Neural progenitor cell (in vitro differentiated cells): ENCODE results near the gene PLA2G4D. TPM values are rescaled to one million over a fixed set of nuclear protein-coding genes. Genes with fewer than 3 reads are reported as not detected.
A peak's percentile ranks its signal among the peaks of the same experiment; 100 is the strongest.

Experiments used
- DNase-seq: peaks from one replicate; pipeline ENCODE4 v3.0.0-alpha.2; 2016; ENCODE audit warnings: low spot score
- H2AFZ ChIP-seq: fragments of 200-600 bp; sonication (generic); replicated peaks from 2 replicates; pipeline ENCODE4 v1.6.1; 2016; ENCODE audit warnings: antibody characterized with exemption
- H3F3A ChIP-seq: fragments of 200-600 bp; sonication (generic); 2 replicates; pipeline ENCODE4 v1.6.1; 2016; ENCODE audit warnings: antibody characterized with exemption, low read depth
- H3K27ac ChIP-seq: fragments of 200-600 bp; sonication (generic); 2 replicates; pipeline ENCODE4 v1.5.1; 2016; ENCODE audit warnings: mild to moderate bottlenecking
- H3K27me3 ChIP-seq: fragments of 200-600 bp; sonication (generic); 2 replicates; pipeline ENCODE4 v1.6.1; 2016; ENCODE audit warnings: mild to moderate bottlenecking, moderate library complexity
- H3K36me3 ChIP-seq: fragments of 200-600 bp; sonication (generic); 2 replicates; pipeline ENCODE4 v1.5.1; 2016
- H3K4me1 ChIP-seq: fragments of 200-600 bp; sonication (generic); 2 replicates; pipeline ENCODE4 v1.6.1; 2016; ENCODE audit warnings: mixed run types
- H3K4me2 ChIP-seq: fragments of 200-600 bp; sonication (generic); 2 replicates; pipeline ENCODE4 v1.6.1; 2016
- H3K4me3 ChIP-seq: fragments of 200-600 bp; sonication (generic); 2 replicates; pipeline ENCODE4 v1.5.1; 2016
- H3K79me2 ChIP-seq: fragments of 200-600 bp; sonication (generic); 2 replicates; pipeline ENCODE4 v1.6.1; 2016; ENCODE audit warnings: low read depth
- H3K9ac ChIP-seq: fragments of 200-600 bp; sonication (generic); 2 replicates; pipeline ENCODE4 v1.6.1; 2016
- H3K9me3 ChIP-seq: fragments of 200-600 bp; sonication (generic); 2 replicates; pipeline ENCODE4 v1.5.1; 2016; ENCODE audit warnings: low read depth
- H4K20me1 ChIP-seq: fragments of 200-600 bp; sonication (generic); 2 replicates; pipeline ENCODE4 v1.6.1; 2016; ENCODE audit warnings: low read depth
- H3K27ac Mint-ChIP-seq: 3 replicates; pipeline ENCODE4 v1.8.0; 2021; ENCODE audit warnings: mixed read lengths
- H3K27me3 Mint-ChIP-seq: 2 replicates; pipeline ENCODE4 v1.8.0; 2022; ENCODE audit warnings: low read depth, mild to moderate bottlenecking, inconsistent platforms, moderate library complexity, mixed read lengths; ENCODE audit not compliant: insufficient read depth
- H3K36me3 Mint-ChIP-seq: 3 replicates; pipeline ENCODE4 v1.8.0; 2021; ENCODE audit warnings: mixed read lengths
- H3K4me1 Mint-ChIP-seq: 3 replicates; pipeline ENCODE4 v1.8.0; 2021; ENCODE audit warnings: mixed read lengths
- H3K4me3 Mint-ChIP-seq: 3 replicates; pipeline ENCODE4 v1.8.0; 2021; ENCODE audit warnings: mild to moderate bottlenecking, moderate library complexity, mixed read lengths
- H3K9me3 Mint-ChIP-seq: 3 replicates; pipeline ENCODE4 v1.8.0; 2020; ENCODE audit warnings: mixed read lengths
- EZH2 ChIP-seq: fragments of 200-600 bp; sonication (generic); IDR thresholded peaks from 2 replicates; pipeline ENCODE4 v1.6.1; 2017; ENCODE audit warnings: antibody characterized with exemption, mild to moderate bottlenecking, moderate library complexity
- EZH2phosphoT487 ChIP-seq: fragments of 200-600 bp; sonication (generic); IDR thresholded peaks from 2 replicates; pipeline ENCODE4 v1.6.1; 2017; ENCODE audit warnings: antibody characterized with exemption
- total RNA-seq: library from RNA; depleted of rRNA; stranded (reverse); fragments of >200 nt; gene quantifications from 2 replicates; pipeline ENCODE4 v1.2.3, GENCODE V29; 2015; ENCODE audit warnings: low replicate concordance
- TF ChIP-seq, protein P1 (sequence below): fragments of 200-600 bp; sonication (generic); IDR thresholded peaks from 2 replicates; pipeline ENCODE4 v1.5.1; 2017; ENCODE audit warnings: antibody characterized with exemption, mild to moderate bottlenecking

PLA2G4D gene
- total RNA-seq, 1 donor from 2014 or later: not detected

DNA sequence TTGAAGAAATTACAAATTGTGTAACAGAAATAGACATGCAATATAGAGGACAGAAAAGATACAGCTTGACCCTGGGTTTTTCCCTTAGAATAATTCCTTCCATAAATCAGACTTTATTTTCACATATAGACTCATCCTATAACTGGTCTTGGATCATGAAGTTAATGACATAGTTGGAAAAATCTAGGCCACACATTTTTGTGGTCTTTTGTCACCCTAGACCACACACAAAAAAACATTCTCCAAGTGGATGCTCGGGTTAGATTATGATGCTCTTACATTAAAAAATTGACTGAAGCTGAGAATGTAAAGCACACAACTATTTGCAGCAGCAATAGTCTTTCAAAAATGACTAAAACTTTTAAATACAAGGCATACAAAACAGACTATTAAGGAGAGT is 7.5 kb upstream of the PLA2G4D start:
- no peak for DNase-seq
- H3K27me3 ChIP-seq: no peaks in the 10 kb centered on the region
- H3K27ac ChIP-seq: no peak overlapping the region
- H3K4me2 ChIP-seq: no peak overlapping the region
- no peaks in the 10 kb centered on the region for H4K20me1 ChIP-seq
- H3K4me1 Mint-ChIP-seq: peaks cover 4% of the 10 kb centered on the region
- no peak for TF ChIP-seq EZH2phosphoT487
- TF ChIP-seq EZH2: no peak
- H3K9me3 Mint-ChIP-seq: no peaks in the 10 kb centered on the region
- no peaks in the 10 kb centered on the region for H3K36me3 ChIP-seq
- H3K9me3 ChIP-seq: no peaks in the 10 kb centered on the region
- no peak overlapping the region for H2AFZ ChIP-seq
- H3K27ac Mint-ChIP-seq: no peak overlapping the region
- no peak overlapping the region for H3K4me3 ChIP-seq
- no peak overlapping the region for H3K4me3 Mint-ChIP-seq
- no peaks in the 10 kb centered on the region for H3F3A ChIP-seq
- H3K9ac ChIP-seq: no peak overlapping the region
- H3K27me3 Mint-ChIP-seq: peaks cover 2% of the 10 kb centered on the region
- no peaks in the 10 kb centered on the region for H3K79me2 ChIP-seq
- no peaks in the 10 kb centered on the region for H3K4me1 ChIP-seq
- no peaks in the 10 kb centered on the region for H3K36me3 Mint-ChIP-seq

GRCh38 chr15:42100021-42100800 is 5.8 kb upstream of the PLA2G4D start:
- no peak for TF ChIP-seq EZH2
- TF ChIP-seq, protein P1, sequence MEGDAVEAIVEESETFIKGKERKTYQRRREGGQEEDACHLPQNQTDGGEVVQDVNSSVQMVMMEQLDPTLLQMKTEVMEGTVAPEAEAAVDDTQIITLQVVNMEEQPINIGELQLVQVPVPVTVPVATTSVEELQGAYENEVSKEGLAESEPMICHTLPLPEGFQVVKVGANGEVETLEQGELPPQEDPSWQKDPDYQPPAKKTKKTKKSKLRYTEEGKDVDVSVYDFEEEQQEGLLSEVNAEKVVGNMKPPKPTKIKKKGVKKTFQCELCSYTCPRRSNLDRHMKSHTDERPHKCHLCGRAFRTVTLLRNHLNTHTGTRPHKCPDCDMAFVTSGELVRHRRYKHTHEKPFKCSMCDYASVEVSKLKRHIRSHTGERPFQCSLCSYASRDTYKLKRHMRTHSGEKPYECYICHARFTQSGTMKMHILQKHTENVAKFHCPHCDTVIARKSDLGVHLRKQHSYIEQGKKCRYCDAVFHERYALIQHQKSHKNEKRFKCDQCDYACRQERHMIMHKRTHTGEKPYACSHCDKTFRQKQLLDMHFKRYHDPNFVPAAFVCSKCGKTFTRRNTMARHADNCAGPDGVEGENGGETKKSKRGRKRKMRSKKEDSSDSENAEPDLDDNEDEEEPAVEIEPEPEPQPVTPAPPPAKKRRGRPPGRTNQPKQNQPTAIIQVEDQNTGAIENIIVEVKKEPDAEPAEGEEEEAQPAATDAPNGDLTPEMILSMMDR: no peak
- TF ChIP-seq EZH2phosphoT487: no peak
- Histone ChIP-seq H3K27ac (no peak overlapping the region), H3K36me3 (no peaks in the 10 kb centered on the region), H3F3A (no peaks in the 10 kb centered on the region), H3K27me3 (no peaks in the 10 kb centered on the region), H3K79me2 (no peaks in the 10 kb centered on the region), H2AFZ (peak overlapping the region; percentile 72), H4K20me1 (no peaks in the 10 kb centered on the region), H3K4me2 (no peak overlapping the region), H3K4me3 (no peak overlapping the region), H3K9ac (no peak overlapping the region), H3K4me1 (no peaks in the 10 kb centered on the region), H3K9me3 (no peaks in the 10 kb centered on the region)
- no peak overlapping the region for H3K4me3 Mint-ChIP-seq
- H3K27ac Mint-ChIP-seq: peak overlapping the region; percentile 39
- DNase-seq: no peak
- no peaks in the 10 kb centered on the region for H3K4me1 Mint-ChIP-seq
- no peaks in the 10 kb centered on the region for H3K9me3 Mint-ChIP-seq
- H3K27me3 Mint-ChIP-seq: peaks cover 5% of the 10 kb centered on the region
- H3K36me3 Mint-ChIP-seq: no peaks in the 10 kb centered on the region

- peaks cover 6% of the 10 kb centered on the region for H3K4me1 ChIP-seq
Measured at GRCh38 chr15:42097018-42097417, 2.7 kb upstream of the PLA2G4D start.

GRCh38 chr15:42093966-42094365 is 396 bp downstream of the PLA2G4D start:
- no peaks in the 10 kb centered on the region for H3K27me3 ChIP-seq
- H3K4me1 ChIP-seq: peaks cover 8% of the 10 kb centered on the region
- H3K36me3 ChIP-seq: no peaks in the 10 kb centered on the region
- H3K4me3 Mint-ChIP-seq: no peak overlapping the region
- no peaks in the 10 kb centered on the region for H3K9me3 Mint-ChIP-seq
- H3K36me3 Mint-ChIP-seq: no peaks in the 10 kb centered on the region
- no peak for DNase-seq
- no peaks in the 10 kb centered on the region for H3F3A ChIP-seq
- no peak overlapping the region for H2AFZ ChIP-seq
- TF ChIP-seq, protein P1: no peak
- TF ChIP-seq EZH2phosphoT487 (no peak), EZH2 (no peak)
- H3K4me2 ChIP-seq: no peak overlapping the region
- no peaks in the 10 kb centered on the region for H3K9me3 ChIP-seq
- H4K20me1 ChIP-seq: no peaks in the 10 kb centered on the region
- no peak overlapping the region for H3K27ac ChIP-seq
- no peak overlapping the region for H3K9ac ChIP-seq
- H3K79me2 ChIP-seq: no peaks in the 10 kb centered on the region
- no peak overlapping the region for H3K27ac Mint-ChIP-seq
- H3K27me3 Mint-ChIP-seq: peaks cover 7% of the 10 kb centered on the region
- peaks cover 30% of the 10 kb centered on the region for H3K4me1 Mint-ChIP-seq
- H3K4me3 ChIP-seq: no peak overlapping the region

More at GRCh38 chr15:42097018-42097417, 2.7 kb upstream of the PLA2G4D start:
- Histone ChIP-seq H3K4me3 (no peak overlapping the region), H4K20me1 (no peaks in the 10 kb centered on the region), H3K4me2 (no peak overlapping the region), H3K9me3 (no peaks in the 10 kb centered on the region), H3K79me2 (no peaks in the 10 kb centered on the region), H3K27ac (no peak overlapping the region), H2AFZ (no peak overlapping the region), H3K36me3 (no peaks in the 10 kb centered on the region), H3F3A (no peaks in the 10 kb centered on the region), H3K27me3 (no peaks in the 10 kb centered on the region), H3K9ac (no peak overlapping the region)
- Mint-ChIP-seq H3K9me3 (no peaks in the 10 kb centered on the region), H3K36me3 (no peaks in the 10 kb centered on the region), H3K4me3 (no peak overlapping the region), H3K4me1 (peaks cover 8% of the 10 kb centered on the region), H3K27ac (no peak overlapping the region), H3K27me3 (peaks cover 5% of the 10 kb centered on the region)
- no peak for TF ChIP-seq EZH2phosphoT487
- no peak for DNase-seq
